ENCODE measurements around the gene SV2B.

SV2B gene

DNA sequence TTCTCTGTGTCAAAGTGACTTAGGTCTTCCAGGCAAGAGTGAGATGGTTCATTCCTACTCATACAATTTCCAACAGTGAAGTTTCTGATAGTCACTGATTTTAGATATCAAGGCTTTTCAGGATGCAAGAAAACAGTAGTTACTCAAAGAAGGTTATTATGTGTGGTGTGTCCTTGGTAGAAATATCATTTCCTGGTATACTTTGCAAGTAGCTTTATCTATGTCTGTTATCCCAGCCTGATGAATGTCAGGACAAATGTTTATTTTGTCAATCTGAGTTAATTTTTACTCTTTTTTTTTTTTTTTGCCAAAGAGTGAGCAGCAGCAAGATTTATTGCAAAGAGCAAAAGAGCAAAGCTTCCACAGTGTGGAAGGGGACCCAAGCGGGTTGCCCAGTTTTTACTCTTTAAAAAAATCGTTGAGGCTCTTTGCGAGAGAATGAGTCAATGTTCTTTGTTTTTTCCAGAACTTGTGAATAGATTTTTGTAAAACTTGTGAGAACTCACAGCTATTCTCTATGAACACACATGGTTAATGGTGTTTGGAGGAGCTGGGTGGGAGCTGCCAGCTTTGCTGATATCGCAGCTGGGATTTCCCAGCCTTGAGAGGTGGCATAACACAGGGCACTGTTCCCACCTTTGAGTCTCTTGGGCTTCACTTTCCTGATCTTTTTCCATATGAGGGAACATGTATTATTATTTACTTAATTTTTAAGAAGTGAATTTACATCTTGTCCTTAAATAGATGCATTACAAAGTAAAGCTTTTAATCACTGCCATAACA is 51.9 kb downstream of the SV2B start:
- Mint-ChIP-seq H3K27me3 (ENCODE audit: low read depth, poor library complexity) (peaks cover 37% of the 10 kb centered on the region), H3K36me3 (ENCODE audit: low read depth) (no peaks in the 10 kb centered on the region), H3K4me3 (no peak overlapping the region), H3K9me3 (no peaks in the 10 kb centered on the region), H3K4me1 (peaks cover 12% of the 10 kb centered on the region), H3K27ac (no peak overlapping the region)
- TF ChIP-seq, protein P1, sequence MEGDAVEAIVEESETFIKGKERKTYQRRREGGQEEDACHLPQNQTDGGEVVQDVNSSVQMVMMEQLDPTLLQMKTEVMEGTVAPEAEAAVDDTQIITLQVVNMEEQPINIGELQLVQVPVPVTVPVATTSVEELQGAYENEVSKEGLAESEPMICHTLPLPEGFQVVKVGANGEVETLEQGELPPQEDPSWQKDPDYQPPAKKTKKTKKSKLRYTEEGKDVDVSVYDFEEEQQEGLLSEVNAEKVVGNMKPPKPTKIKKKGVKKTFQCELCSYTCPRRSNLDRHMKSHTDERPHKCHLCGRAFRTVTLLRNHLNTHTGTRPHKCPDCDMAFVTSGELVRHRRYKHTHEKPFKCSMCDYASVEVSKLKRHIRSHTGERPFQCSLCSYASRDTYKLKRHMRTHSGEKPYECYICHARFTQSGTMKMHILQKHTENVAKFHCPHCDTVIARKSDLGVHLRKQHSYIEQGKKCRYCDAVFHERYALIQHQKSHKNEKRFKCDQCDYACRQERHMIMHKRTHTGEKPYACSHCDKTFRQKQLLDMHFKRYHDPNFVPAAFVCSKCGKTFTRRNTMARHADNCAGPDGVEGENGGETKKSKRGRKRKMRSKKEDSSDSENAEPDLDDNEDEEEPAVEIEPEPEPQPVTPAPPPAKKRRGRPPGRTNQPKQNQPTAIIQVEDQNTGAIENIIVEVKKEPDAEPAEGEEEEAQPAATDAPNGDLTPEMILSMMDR (IDR thresholded peaks at IDR 0.05) = no peak
- no peak for DNase-seq

DNA sequence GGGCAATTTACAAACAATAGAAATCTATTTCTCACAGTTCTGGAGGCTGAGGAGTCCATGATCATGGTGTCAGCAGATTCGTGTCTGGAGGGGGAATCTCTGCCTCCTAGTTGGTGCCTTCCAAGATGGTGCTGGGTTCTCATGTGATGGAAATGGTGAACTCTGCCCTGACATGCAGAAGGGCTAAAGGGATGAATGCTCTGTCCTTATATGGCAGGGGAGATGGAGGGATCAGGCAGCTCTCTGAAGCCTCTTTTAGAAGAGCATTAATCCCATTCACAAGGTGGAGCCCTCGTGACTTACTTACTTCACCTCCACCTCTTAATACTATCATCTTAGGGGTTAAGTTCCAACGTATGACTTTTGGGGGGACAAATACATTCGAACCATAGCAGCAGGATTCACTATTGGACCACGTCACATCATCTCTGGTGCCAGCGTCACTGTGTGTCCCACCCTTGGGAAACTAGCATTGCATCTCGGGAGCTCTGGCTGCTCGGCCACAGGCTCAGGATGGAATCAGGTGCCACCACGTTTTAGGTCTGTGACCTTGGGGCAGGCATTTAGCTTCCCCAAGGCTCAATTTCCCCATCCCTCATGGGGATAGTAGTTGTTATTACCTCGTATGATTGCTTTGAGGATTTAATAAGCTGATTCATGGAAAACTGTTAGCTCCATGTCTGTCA is 53.0 kb downstream of the SV2B start:
- H3K27me3 Mint-ChIP-seq (ENCODE audit: low read depth, poor library complexity) = peaks cover 31% of the 10 kb centered on the region
- no peak overlapping the region for H3K4me3 Mint-ChIP-seq
- TF ChIP-seq, protein P1 (IDR thresholded peaks at IDR 0.05) = no peak
- H3K36me3 Mint-ChIP-seq (ENCODE audit: low read depth) = no peaks in the 10 kb centered on the region
- no peaks in the 10 kb centered on the region for H3K9me3 Mint-ChIP-seq
- H3K4me1 Mint-ChIP-seq = peaks cover 15% of the 10 kb centered on the region
- no peak overlapping the region for H3K27ac Mint-ChIP-seq
- no peak for DNase-seq

DNA sequence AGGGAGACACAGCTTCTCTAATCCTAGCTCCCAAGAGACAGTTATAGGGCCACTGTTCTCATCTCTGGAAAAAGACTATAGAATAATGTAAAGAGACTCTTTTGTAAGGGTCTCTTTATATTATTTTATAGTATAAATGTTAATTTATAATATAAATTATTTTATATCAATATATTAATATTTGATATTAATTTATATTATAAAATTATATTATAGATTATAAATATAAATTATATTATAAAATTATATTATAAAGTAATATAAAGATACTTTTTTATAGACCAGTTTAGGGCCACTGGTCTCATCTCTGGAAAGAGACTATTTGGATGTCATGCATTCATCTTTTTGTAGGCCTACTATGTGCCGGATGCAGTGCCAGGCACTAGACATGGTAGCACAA is 53.9 kb downstream of the SV2B start:
- DNase-seq = no peak
- H3K4me3 Mint-ChIP-seq = no peak overlapping the region
- H3K27me3 Mint-ChIP-seq (ENCODE audit: low read depth, poor library complexity) = peaks cover 25% of the 10 kb centered on the region
- TF ChIP-seq, protein P1 (IDR thresholded peaks at IDR 0.05) = no peak
- H3K9me3 Mint-ChIP-seq = no peaks in the 10 kb centered on the region
- no peak overlapping the region for H3K27ac Mint-ChIP-seq
- no peaks in the 10 kb centered on the region for H3K36me3 Mint-ChIP-seq (ENCODE audit: low read depth)
- peaks cover 18% of the 10 kb centered on the region for H3K4me1 Mint-ChIP-seq

DNA sequence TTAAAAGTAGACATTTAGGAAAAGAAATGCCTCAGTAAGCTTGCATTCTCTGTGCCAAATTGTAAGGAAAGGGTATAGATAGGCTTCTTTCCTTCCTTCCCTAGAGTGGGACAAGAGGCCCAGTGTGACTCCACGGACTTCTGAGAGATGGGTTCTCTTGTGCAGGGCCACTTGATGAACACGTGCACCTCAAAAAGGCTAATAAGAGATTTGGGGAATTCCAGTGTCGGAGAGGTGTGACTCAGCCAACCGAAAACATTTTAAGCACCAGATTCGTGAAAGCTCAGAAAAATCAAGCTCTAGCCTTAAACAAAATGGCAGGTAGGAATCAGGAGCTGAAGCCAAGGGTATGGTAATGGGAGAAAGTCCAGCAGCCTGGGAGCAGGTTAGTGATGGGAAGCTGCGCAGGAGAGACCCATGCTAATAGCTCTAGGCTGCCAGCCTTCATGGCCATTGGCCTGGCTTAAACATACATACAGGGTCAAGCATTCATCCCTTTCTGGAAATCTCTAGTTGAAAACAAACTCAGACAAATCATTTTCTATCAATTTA is 56.2 kb downstream of the SV2B start:
- Mint-ChIP-seq H3K4me3 (no peak overlapping the region), H3K4me1 (peaks cover 18% of the 10 kb centered on the region), H3K27ac (no peak overlapping the region), H3K36me3 (ENCODE audit: low read depth) (no peaks in the 10 kb centered on the region), H3K9me3 (no peaks in the 10 kb centered on the region), H3K27me3 (ENCODE audit: low read depth, poor library complexity) (peaks cover 15% of the 10 kb centered on the region)
- no peak for DNase-seq
- TF ChIP-seq, protein P1 (IDR thresholded peaks at IDR 0.05) = no peak

DNA sequence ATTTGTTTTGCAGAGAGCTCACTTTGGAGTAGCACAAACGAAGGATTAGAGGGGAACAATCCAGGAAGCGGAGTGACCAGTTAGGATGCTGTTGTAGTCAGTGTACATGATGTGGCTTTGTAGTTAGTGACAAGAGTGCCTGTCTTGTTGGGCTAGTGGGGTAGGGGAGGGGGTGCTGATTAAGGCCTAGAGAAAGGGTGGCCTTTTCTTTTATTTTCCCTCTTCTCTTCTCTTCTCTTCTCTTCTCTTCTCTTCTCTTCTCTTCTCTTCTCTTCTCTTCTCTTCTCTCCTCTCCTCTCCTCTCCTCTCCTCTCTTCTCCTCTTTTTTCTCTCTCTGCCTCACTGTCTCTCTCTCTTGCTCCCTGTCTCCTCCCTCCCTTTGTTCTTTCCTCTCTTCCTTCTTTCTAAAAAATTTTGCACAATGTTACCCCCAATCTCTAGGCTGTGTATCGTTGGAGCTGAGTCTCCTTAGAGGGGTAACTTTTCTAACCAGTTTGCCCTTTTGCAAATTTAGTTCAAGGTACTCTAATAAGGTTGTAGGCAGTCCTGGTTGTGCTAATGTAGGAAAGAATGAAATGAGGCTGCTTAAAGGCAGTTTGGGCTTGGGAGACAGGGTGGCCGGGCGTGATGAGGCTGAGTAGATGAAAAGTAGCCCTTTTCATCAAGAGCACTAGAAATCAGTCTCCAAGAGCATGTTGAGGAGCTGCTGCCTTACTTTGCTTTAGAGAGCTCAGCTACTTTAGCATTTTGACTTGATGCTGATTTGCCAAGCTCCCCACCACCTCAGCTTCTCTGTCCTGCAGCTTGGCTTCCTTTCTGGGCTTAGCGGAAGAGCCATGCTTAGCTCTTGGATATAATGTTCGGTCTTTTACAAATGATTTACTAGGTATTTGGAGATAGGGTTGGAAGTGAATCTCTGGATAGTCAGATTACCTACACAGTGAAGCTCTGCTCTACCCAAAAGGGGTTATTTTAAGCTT is 58.6 kb downstream of the SV2B start:
- H3K9me3 Mint-ChIP-seq = no peaks in the 10 kb centered on the region
- no peak for DNase-seq
- TF ChIP-seq, protein P1 (IDR thresholded peaks at IDR 0.05) = no peak
- H3K36me3 Mint-ChIP-seq (ENCODE audit: low read depth) = no peaks in the 10 kb centered on the region
- H3K4me1 Mint-ChIP-seq = peaks cover 6% of the 10 kb centered on the region
- H3K27me3 Mint-ChIP-seq (ENCODE audit: low read depth, poor library complexity) = peaks cover 11% of the 10 kb centered on the region
- H3K4me3 Mint-ChIP-seq = no peak overlapping the region
- H3K27ac Mint-ChIP-seq = no peak overlapping the region

Data from nephron progenitor cell (in vitro differentiated cells).